Neural cell (in vitro differentiated cells): ENCODE measurements around the gene CDK6. TPM values are rescaled to one million over a fixed set of nuclear protein-coding genes. Genes with fewer than 3 reads are reported as not detected.

ENCODE experiments used
- H2AFZ ChIP-seq: fragments of 200-600, 300-800 bp; sonication (generic), shearing (Covaris generic); 2 replicates; pipeline ENCODE4 v1.6.0; 2014; ENCODE audit warnings: low read depth, mild to moderate bottlenecking, antibody characterized with exemption, low read length, moderate library complexity
- H3F3A ChIP-seq: fragments of 200-600 bp; shearing (Covaris generic); 2 replicates; pipeline ENCODE4 v1.6.1; 2016; ENCODE audit warnings: mild to moderate bottlenecking, moderate library complexity, mixed read lengths, antibody characterized with exemption, low read length; ENCODE audit not compliant: insufficient read depth, poor library complexity, severe bottlenecking
- H3K27ac ChIP-seq: fragments of 200-600, 300-800 bp; sonication (generic), shearing (Covaris generic); 2 replicates; pipeline ENCODE4 v1.5.1; 2014; ENCODE audit warnings: mild to moderate bottlenecking, low read length, moderate library complexity
- H3K27me3 ChIP-seq: fragments of 300-800, 200-600 bp; sonication (generic), shearing (Covaris generic); 2 replicates; pipeline ENCODE4 v1.6.0; 2014; ENCODE audit warnings: mild to moderate bottlenecking, low read depth, low read length, moderate library complexity; ENCODE audit not compliant: insufficient read depth
- H3K36me3 ChIP-seq: fragments of 300-800, 200-600 bp; sonication (generic), shearing (Covaris generic); 2 replicates; pipeline ENCODE4 v1.5.1; 2014; ENCODE audit warnings: mild to moderate bottlenecking, antibody characterized with exemption, low read length, moderate library complexity; ENCODE audit not compliant: insufficient read depth
- H3K4me2 ChIP-seq: fragments of 300-800, 200-600 bp; sonication (generic), shearing (Covaris generic); 2 replicates; pipeline ENCODE4 v1.6.0; 2014; ENCODE audit warnings: mild to moderate bottlenecking, low read length
- H3K4me3 ChIP-seq: fragments of 300-800, 200-600 bp; sonication (generic), shearing (Covaris generic); 2 replicates; pipeline ENCODE4 v1.5.1; 2014; ENCODE audit warnings: mild to moderate bottlenecking, low read length, moderate library complexity
- H3K79me2 ChIP-seq: fragments of 200-600 bp; shearing (Covaris generic); replicated peaks from 2 replicates; pipeline ENCODE4 v1.6.0; 2014; ENCODE audit warnings: mild to moderate bottlenecking, low read length, moderate library complexity; ENCODE audit not compliant: insufficient read depth
- H3K9ac ChIP-seq: fragments of 300-800, 200-600 bp; sonication (generic), shearing (Covaris generic); 2 replicates; pipeline ENCODE4 v1.6.1; 2016; ENCODE audit warnings: mild to moderate bottlenecking, low read length, mixed read lengths
- H3K9me2 ChIP-seq: fragments of 200-600 bp; shearing (Covaris generic); 2 replicates; pipeline ENCODE4 v1.6.1; 2016; ENCODE audit warnings: mild to moderate bottlenecking, low read length, mixed read lengths; ENCODE audit not compliant: insufficient read depth
- H3K9me3 ChIP-seq: fragments of 200-600, 300-800 bp; sonication (generic), shearing (Covaris generic); 2 replicates; pipeline ENCODE4 v1.6.1; 2016; ENCODE audit warnings: mild to moderate bottlenecking, mixed run types, low read length, moderate library complexity, mixed read lengths
- H4K20me1 ChIP-seq: fragments of 200-600 bp; shearing (Covaris generic); 2 replicates; pipeline ENCODE4 v1.6.1; 2016; ENCODE audit warnings: mild to moderate bottlenecking, mixed run types; ENCODE audit not compliant: insufficient read depth
- EP300 ChIP-seq: fragments of 450-650 bp; conservative IDR thresholded peaks from 2 replicates; pipeline ENCODE4 v1.6.1; 2014; ENCODE audit warnings: antibody characterized with exemption, mild to moderate bottlenecking, moderate library complexity; ENCODE audit not compliant: poor library complexity, severe bottlenecking
- EZH2 ChIP-seq: fragments of 200-600, 300-800 bp; shearing (Covaris generic), sonication (generic); IDR thresholded peaks from 2 replicates; pipeline ENCODE4 v1.6.1; 2014; ENCODE audit warnings: antibody characterized with exemption, low read length, borderline replicate concordance, mild to moderate bottlenecking; ENCODE audit not compliant: insufficient read depth, poor library complexity, severe bottlenecking
- RAD21 ChIP-seq: fragments of 450-650 bp; conservative IDR thresholded peaks from 2 replicates; pipeline ENCODE4 v1.6.1; 2014; ENCODE audit warnings: antibody characterized with exemption, mild to moderate bottlenecking, moderate library complexity
- SMC3 ChIP-seq: fragments of 450-650 bp; conservative IDR thresholded peaks from 2 replicates; pipeline ENCODE4 v1.6.1; 2014; ENCODE audit warnings: antibody characterized with exemption, mild to moderate bottlenecking, moderate library complexity; ENCODE audit not compliant: poor library complexity
- TAF1 ChIP-seq: IDR thresholded peaks from 2 replicates; pipeline ENCODE4 v1.6.1; 2012; ENCODE audit warnings: low read depth
- polyA plus RNA-seq: library from polyadenylated mRNA; depleted of rRNA; stranded (reverse); fragments of >200 nt; gene quantifications from 2 replicates; pipeline ENCODE4 v1.2.3, GENCODE V29; 2014
- TF ChIP-seq, protein P1 (sequence below): fragments of 450-650 bp; IDR thresholded peaks from 2 replicates; pipeline ENCODE4 v1.5.1; 2014; ENCODE audit warnings: antibody characterized with exemption, mild to moderate bottlenecking, moderate library complexity; ENCODE audit not compliant: poor library complexity, severe bottlenecking
- TF ChIP-seq, protein P2 (sequence below): IDR thresholded peaks from 2 replicates; pipeline ENCODE4 v1.6.1; 2012; ENCODE audit warnings: borderline replicate concordance

The CDK6 gene
- polyA plus RNA-seq, 1 donor from 2014 or later = 4.1 TPM

DNA sequence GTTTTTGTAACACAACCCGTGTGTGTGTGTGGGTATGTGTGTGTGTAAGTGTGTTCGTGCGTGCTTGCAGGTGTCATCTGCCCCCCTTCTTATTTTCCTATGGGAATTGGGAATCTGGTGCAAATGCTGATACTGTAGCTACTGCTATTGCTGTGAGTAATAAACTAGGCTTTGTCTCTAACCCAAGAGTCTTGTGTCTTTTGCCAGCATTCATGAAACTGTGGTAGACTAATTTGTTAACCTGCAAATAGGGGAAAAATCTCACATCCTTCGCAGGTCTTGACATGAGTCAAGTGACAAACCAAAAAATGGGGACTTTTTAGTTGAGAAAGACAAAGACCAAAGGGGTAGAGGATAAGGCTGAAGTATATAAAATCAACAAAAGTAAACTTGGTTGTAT, 188.3 kb downstream of the CDK6 start:
- H3K9me3 ChIP-seq = no peaks in the 10 kb centered on the region
- no peaks in the 10 kb centered on the region for H4K20me1 ChIP-seq
- no peaks in the 10 kb centered on the region for H3K9me2 ChIP-seq
- no peaks in the 10 kb centered on the region for H3K27me3 ChIP-seq
- H3K36me3 ChIP-seq = no peaks in the 10 kb centered on the region
- H3K4me3 ChIP-seq = no peak overlapping the region
- H3F3A ChIP-seq = no peaks in the 10 kb centered on the region
- no peak overlapping the region for H3K9ac ChIP-seq
- no peak overlapping the region for H2AFZ ChIP-seq
- no peak overlapping the region for H3K27ac ChIP-seq
- no peaks in the 10 kb centered on the region for H3K79me2 ChIP-seq
- H3K4me2 ChIP-seq = no peak overlapping the region
- TF ChIP-seq, protein P1, sequence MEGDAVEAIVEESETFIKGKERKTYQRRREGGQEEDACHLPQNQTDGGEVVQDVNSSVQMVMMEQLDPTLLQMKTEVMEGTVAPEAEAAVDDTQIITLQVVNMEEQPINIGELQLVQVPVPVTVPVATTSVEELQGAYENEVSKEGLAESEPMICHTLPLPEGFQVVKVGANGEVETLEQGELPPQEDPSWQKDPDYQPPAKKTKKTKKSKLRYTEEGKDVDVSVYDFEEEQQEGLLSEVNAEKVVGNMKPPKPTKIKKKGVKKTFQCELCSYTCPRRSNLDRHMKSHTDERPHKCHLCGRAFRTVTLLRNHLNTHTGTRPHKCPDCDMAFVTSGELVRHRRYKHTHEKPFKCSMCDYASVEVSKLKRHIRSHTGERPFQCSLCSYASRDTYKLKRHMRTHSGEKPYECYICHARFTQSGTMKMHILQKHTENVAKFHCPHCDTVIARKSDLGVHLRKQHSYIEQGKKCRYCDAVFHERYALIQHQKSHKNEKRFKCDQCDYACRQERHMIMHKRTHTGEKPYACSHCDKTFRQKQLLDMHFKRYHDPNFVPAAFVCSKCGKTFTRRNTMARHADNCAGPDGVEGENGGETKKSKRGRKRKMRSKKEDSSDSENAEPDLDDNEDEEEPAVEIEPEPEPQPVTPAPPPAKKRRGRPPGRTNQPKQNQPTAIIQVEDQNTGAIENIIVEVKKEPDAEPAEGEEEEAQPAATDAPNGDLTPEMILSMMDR = no peak

DNA sequence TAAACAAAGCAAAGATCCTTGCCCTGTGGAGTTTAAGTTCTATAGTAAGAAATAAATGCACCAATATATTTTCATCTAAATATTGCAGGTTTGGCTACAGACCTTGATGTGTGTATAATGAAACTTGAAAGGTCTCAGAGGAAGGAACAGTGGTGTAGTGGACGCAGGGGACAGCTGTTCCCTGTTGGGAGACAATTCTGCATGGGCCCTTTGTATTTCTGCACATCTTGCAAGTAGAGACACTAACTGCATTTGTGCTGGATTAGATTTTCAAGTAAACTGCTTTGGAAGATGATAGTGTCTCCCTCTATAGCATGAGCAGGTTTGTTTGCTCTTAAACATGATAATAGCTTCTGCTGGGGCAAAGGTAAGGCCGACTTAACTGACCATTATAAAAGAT, 188.7 kb downstream of the CDK6 start:
- Histone ChIP-seq H3K79me2 (no peaks in the 10 kb centered on the region), H3K27me3 (no peaks in the 10 kb centered on the region), H3K4me3 (no peak overlapping the region), H4K20me1 (no peaks in the 10 kb centered on the region), H3K9ac (no peak overlapping the region), H3K9me2 (no peaks in the 10 kb centered on the region), H3K4me2 (no peak overlapping the region), H2AFZ (no peak overlapping the region), H3K27ac (no peak overlapping the region), H3F3A (no peaks in the 10 kb centered on the region), H3K36me3 (no peaks in the 10 kb centered on the region), H3K9me3 (no peaks in the 10 kb centered on the region)
- no peak for TF ChIP-seq EP300
- TF ChIP-seq EZH2 = no peak
- TF ChIP-seq RAD21 = no peak
- TF ChIP-seq TAF1 = no peak
- TF ChIP-seq, protein P1 = no peak
- TF ChIP-seq, protein P2, sequence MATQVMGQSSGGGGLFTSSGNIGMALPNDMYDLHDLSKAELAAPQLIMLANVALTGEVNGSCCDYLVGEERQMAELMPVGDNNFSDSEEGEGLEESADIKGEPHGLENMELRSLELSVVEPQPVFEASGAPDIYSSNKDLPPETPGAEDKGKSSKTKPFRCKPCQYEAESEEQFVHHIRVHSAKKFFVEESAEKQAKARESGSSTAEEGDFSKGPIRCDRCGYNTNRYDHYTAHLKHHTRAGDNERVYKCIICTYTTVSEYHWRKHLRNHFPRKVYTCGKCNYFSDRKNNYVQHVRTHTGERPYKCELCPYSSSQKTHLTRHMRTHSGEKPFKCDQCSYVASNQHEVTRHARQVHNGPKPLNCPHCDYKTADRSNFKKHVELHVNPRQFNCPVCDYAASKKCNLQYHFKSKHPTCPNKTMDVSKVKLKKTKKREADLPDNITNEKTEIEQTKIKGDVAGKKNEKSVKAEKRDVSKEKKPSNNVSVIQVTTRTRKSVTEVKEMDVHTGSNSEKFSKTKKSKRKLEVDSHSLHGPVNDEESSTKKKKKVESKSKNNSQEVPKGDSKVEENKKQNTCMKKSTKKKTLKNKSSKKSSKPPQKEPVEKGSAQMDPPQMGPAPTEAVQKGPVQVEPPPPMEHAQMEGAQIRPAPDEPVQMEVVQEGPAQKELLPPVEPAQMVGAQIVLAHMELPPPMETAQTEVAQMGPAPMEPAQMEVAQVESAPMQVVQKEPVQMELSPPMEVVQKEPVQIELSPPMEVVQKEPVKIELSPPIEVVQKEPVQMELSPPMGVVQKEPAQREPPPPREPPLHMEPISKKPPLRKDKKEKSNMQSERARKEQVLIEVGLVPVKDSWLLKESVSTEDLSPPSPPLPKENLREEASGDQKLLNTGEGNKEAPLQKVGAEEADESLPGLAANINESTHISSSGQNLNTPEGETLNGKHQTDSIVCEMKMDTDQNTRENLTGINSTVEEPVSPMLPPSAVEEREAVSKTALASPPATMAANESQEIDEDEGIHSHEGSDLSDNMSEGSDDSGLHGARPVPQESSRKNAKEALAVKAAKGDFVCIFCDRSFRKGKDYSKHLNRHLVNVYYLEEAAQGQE = no peak
- no peak for TF ChIP-seq SMC3
